HepG2 (cell line): ENCODE results near the gene CBX2. TPM values are rescaled to one million over a fixed set of nuclear protein-coding genes. Genes with fewer than 3 reads are reported as not detected.

Experiments used
- ARID4A ChIP-seq: sonication (generic); formaldehyde crosslinking; IDR thresholded peaks from 2 replicates; pipeline ENCODE4 v1.5.0; 2020; ENCODE audit warnings: mild to moderate bottlenecking, missing genetic modification reagents, borderline replicate concordance
- KLF6 ChIP-seq: IDR thresholded peaks from 2 replicates; pipeline ENCODE4 v1.8.0; 2016; ENCODE audit warnings: missing biosample characterization, missing genetic modification reagents
- MXD1 ChIP-seq: sonication (generic); formaldehyde crosslinking; IDR thresholded peaks from 2 replicates; pipeline ENCODE4 v1.4.0; 2020; ENCODE audit warnings: mild to moderate bottlenecking, missing genetic modification reagents
- NFYB ChIP-seq: sonication (generic); formaldehyde crosslinking; IDR thresholded peaks from 2 replicates; pipeline ENCODE4 v1.4.0; 2020; ENCODE audit warnings: missing genetic modification reagents
- RAD21 ChIP-seq: fragments of 450-650 bp; formaldehyde crosslinking; IDR thresholded peaks from 2 replicates; pipeline ENCODE4 v1.5.0; 2020; ENCODE audit warnings: mild to moderate bottlenecking
- SKI ChIP-seq: fragments of 450-650 bp; IDR thresholded peaks from one replicate; pipeline ENCODE4 v1.6.1; 2018; ENCODE audit warnings: mild to moderate bottlenecking; ENCODE audit not compliant: partially characterized antibody
- YEATS4 ChIP-seq: sonication (generic); formaldehyde crosslinking; IDR thresholded peaks from 2 replicates; pipeline ENCODE4 v1.4.0; 2020; ENCODE audit warnings: missing genetic modification reagents, borderline replicate concordance
- ZBTB20 ChIP-seq: sonication (generic); formaldehyde crosslinking; IDR thresholded peaks from 2 replicates; pipeline ENCODE4 v1.8.1; 2023; ENCODE audit warnings: missing genetic modification reagents, low read depth, mild to moderate bottlenecking, borderline replicate concordance
- ZFP37 ChIP-seq: sonication (generic); formaldehyde crosslinking; IDR thresholded peaks from 2 replicates; pipeline ENCODE4 v1.4.0; 2020; ENCODE audit warnings: missing genetic modification reagents, borderline replicate concordance
- ZFP82 ChIP-seq: sonication (generic); formaldehyde crosslinking; IDR thresholded peaks from 2 replicates; pipeline ENCODE4 v1.5.1; 2020; ENCODE audit warnings: mild to moderate bottlenecking, missing genetic modification reagents, borderline replicate concordance
- ZSCAN31 ChIP-seq: sonication (generic); formaldehyde crosslinking; IDR thresholded peaks from 2 replicates; pipeline ENCODE4 v1.5.0; 2020; ENCODE audit warnings: low read depth, mild to moderate bottlenecking, missing genetic modification reagents
- polyA plus RNA-seq, 8 experiments: library from polyadenylated mRNA; depleted of rRNA in 3 of 8; stranded (reverse) in 7 of 8; unstranded in 1 of 8; fragments of >200 nt; fragmentation: Illumina TruSeq in 4 of 8; extraction: Trizol in 4 of 8; gene quantifications; 2 replicates each; pipeline versions ENCODE4 v1.2.1 to v1.2.3, GENCODE V29; 2011 to 2016; ENCODE audit warnings: low read depth in 4 of 8, missing spikeins in 1 of 8, mixed read lengths in 1 of 8; ENCODE audit not compliant: insufficient read depth in 1 of 8
- total RNA-seq, 5 experiments: library from RNA; depleted of rRNA; stranded (reverse); fragments of >200 nt; fragmentation: Illumina TruSeq; extraction: Trizol; gene quantifications; 2 replicates each; pipeline ENCODE4 v1.2.3, GENCODE V29; 2016; ENCODE audit warnings: low read depth in 1 of 5
- TF ChIP-seq, protein P1 (sequence below): sonication (generic); formaldehyde crosslinking; IDR thresholded peaks from 2 replicates; pipeline ENCODE4 v1.5.1; 2020; ENCODE audit warnings: mild to moderate bottlenecking, missing genetic modification reagents, moderate library complexity
- TF ChIP-seq, protein P2 (sequence below): sonication (generic); formaldehyde crosslinking; IDR thresholded peaks from 2 replicates; pipeline ENCODE4 v1.4.0; 2020; ENCODE audit warnings: missing genetic modification reagents

CBX2 gene
- total and polyA plus RNA-seq, 2 of the 13 experiments (the other 11 are each of a cell fraction or from before 2014, with no cell fraction given), result 14.5 to 31.1 TPM

DNA sequence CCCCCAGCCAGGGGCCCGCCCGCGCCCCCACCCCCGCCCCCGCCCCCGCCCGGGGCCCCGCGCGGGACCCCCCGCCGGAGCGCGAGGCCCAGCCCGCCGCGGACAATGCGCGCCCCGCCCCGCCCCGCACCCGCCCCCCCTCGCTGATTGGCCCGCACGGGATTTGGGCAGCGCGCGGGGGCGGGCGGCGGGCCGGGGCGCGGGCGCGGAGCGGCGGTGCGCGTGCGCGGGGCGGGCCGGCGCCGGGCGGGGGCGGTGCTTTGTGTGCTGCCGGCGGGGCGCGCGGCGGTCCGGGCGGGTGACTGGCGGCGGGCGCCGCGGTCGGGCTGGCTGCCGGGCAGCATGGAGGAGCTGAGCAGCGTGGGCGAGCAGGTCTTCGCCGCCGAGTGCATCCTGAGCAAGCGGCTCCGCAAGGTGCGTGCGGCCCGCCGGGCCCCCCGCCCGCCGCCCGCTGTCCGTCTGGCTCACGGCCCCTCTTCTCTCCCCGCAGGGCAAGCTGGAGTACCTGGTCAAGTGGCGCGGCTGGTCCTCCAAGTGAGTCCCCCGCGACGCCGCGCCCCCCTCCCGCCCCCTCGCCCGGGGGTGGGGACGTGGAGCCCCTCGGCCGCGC lies at the start of gene CBX2 (continued):
- TF ChIP-seq ARID4A (CRISPR knock-in tag) (peak; percentile 62; the same call in 1 of the 2 replicates), ZFP37 (CRISPR knock-in tag) (no peak), ZBTB20 (0 out of 2 replicates have a peak, but pooled peaks have one; percentile 3), KLF6 (no peak), YEATS4 (peak; percentile 23; the same call in 1 of the 2 replicates), RAD21 (CRISPR knock-in tag) (0 out of 2 replicates have a peak, but pooled peaks have one; percentile 35), ZFP82 (CRISPR knock-in tag) (peak; percentile 74; the same call in 1 of the 2 replicates), ZSCAN31 (CRISPR knock-in tag) (0 out of 2 replicates have a peak, but pooled peaks have one; percentile 31), NFYB (CRISPR knock-in tag) (peak; percentile 31; the same call in 1 of the 2 replicates), MXD1 (CRISPR knock-in tag) (peak; percentile 29; the same call in 1 of the 2 replicates), SKI (peak; percentile 32)
- TF ChIP-seq, protein P1, sequence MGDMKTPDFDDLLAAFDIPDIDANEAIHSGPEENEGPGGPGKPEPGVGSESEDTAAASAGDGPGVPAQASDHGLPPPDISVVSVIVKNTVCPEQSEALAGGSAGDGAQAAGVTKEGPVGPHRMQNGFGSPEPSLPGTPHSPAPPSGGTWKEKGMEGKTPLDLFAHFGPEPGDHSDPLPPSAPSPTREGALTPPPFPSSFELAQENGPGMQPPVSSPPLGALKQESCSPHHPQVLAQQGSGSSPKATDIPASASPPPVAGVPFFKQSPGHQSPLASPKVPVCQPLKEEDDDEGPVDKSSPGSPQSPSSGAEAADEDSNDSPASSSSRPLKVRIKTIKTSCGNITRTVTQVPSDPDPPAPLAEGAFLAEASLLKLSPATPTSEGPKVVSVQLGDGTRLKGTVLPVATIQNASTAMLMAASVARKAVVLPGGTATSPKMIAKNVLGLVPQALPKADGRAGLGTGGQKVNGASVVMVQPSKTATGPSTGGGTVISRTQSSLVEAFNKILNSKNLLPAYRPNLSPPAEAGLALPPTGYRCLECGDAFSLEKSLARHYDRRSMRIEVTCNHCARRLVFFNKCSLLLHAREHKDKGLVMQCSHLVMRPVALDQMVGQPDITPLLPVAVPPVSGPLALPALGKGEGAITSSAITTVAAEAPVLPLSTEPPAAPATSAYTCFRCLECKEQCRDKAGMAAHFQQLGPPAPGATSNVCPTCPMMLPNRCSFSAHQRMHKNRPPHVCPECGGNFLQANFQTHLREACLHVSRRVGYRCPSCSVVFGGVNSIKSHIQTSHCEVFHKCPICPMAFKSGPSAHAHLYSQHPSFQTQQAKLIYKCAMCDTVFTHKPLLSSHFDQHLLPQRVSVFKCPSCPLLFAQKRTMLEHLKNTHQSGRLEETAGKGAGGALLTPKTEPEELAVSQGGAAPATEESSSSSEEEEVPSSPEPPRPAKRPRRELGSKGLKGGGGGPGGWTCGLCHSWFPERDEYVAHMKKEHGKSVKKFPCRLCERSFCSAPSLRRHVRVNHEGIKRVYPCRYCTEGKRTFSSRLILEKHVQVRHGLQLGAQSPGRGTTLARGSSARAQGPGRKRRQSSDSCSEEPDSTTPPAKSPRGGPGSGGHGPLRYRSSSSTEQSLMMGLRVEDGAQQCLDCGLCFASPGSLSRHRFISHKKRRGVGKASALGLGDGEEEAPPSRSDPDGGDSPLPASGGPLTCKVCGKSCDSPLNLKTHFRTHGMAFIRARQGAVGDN (CRISPR knock-in tag), result peak; percentile 47; the same call in 1 of the 2 replicates
- TF ChIP-seq, protein P2, sequence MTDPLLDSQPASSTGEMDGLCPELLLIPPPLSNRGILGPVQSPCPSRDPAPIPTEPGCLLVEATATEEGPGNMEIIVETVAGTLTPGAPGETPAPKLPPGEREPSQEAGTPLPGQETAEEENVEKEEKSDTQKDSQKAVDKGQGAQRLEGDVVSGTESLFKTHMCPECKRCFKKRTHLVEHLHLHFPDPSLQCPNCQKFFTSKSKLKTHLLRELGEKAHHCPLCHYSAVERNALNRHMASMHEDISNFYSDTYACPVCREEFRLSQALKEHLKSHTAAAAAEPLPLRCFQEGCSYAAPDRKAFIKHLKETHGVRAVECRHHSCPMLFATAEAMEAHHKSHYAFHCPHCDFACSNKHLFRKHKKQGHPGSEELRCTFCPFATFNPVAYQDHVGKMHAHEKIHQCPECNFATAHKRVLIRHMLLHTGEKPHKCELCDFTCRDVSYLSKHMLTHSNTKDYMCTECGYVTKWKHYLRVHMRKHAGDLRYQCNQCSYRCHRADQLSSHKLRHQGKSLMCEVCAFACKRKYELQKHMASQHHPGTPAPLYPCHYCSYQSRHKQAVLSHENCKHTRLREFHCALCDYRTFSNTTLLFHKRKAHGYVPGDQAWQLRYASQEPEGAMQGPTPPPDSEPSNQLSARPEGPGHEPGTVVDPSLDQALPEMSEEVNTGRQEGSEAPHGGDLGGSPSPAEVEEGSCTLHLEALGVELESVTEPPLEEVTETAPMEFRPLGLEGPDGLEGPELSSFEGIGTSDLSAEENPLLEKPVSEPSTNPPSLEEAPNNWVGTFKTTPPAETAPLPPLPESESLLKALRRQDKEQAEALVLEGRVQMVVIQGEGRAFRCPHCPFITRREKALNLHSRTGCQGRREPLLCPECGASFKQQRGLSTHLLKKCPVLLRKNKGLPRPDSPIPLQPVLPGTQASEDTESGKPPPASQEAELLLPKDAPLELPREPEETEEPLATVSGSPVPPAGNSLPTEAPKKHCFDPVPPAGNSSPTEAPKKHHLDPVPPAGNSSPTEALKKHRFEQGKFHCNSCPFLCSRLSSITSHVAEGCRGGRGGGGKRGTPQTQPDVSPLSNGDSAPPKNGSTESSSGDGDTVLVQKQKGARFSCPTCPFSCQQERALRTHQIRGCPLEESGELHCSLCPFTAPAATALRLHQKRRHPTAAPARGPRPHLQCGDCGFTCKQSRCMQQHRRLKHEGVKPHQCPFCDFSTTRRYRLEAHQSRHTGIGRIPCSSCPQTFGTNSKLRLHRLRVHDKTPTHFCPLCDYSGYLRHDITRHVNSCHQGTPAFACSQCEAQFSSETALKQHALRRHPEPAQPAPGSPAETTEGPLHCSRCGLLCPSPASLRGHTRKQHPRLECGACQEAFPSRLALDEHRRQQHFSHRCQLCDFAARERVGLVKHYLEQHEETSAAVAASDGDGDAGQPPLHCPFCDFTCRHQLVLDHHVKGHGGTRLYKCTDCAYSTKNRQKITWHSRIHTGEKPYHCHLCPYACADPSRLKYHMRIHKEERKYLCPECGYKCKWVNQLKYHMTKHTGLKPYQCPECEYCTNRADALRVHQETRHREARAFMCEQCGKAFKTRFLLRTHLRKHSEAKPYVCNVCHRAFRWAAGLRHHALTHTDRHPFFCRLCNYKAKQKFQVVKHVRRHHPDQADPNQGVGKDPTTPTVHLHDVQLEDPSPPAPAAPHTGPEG (CRISPR knock-in tag), result peak; percentile 99
